ENCODE results near the gene TCP10L. TPM values are rescaled to one million over a fixed set of nuclear protein-coding genes. Genes with fewer than 3 reads are reported as not detected.
A peak's percentile ranks its signal among the peaks of the same experiment; 100 is the strongest.
"Not testable (repeated sequence)": the region's sequence is repeated elsewhere in the genome, so short reads cannot be mapped to it uniquely, and the experiment has no call there.

The TCP10L gene
- total RNA-seq, 1 donor from 2014 or later: 1.4 TPM

- no peak for DNase-seq
Observed at GRCh38 chr21:32585970-32586369, 647 bp upstream of the TCP10L start.

DNA sequence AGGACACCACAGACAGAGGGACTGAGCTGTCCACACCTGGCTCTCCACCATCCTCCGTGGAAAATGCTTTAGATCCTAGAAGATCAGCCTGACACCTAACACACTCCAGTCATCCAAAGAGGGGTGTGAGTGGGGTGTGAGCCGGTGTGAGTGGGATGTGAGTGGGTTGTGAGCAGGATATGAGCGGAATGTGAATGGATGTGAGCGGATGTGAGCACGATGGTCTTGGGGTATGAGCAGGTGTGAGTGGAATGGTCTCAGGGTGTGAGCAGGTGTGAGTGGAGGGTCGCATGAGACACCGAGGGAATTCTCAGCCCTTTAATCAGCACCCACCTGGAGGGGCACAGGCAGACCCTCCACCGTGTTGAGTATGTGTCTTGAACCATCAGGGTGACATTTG is 851 bp downstream of the TCP10L start:
- DNase-seq: no peak

- no peak for DNase-seq
Observed at GRCh38 chr21:32581732-32582131, 3.6 kb downstream of the TCP10L start.

DNA sequence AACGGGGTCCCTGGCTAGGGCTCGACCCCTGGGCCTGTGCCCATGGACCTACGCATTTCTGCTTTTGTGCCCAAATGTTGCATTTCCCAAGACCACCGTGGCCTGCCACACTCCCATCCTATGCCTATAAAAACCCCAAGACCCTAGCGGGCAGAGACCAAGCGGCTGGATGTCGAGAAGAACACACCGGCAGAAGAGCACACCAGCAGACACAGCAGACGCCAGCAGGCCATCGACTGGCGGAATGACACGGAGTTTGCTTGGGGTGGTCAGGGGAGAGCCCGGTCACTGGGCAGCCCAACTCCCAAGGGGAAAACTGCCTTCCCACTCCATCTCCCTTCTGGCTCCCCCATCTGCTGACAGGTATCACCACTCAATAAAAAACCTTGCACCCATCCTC is 4.4 kb downstream of the TCP10L start:
- no peak for DNase-seq

DNA sequence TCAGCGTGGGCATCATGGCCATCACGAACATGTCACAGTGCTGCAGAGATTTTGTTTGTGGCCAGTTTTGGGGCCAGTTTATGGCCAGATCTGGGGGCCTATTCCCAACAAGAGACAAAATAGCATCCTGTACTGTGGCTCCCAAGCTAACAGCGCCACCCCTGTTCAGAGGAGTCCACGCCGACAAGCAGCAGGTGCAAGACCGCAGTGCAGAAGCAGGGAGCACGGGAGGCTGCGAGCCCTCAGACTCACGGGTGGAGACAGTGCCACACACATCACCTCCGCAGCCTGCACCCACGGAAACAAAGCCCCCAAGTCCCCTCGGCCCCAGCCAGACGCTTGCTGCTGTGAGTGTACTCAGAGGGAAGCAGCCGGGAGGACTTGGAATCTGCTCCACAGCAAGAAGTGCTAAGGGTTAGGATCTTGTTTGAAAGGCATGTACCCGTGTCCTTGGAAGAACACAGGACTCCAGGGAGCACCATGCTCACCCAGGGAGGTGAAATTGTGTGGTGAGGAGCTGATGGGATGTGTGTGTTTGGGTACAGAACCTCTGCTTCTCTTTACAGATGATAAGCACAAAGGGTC is 7.1 kb downstream of the TCP10L start:
- DNase-seq: no peak

GRCh38 chr21:32576011-32576410 is 9.3 kb downstream of the TCP10L start:
- no peak for DNase-seq

DNA sequence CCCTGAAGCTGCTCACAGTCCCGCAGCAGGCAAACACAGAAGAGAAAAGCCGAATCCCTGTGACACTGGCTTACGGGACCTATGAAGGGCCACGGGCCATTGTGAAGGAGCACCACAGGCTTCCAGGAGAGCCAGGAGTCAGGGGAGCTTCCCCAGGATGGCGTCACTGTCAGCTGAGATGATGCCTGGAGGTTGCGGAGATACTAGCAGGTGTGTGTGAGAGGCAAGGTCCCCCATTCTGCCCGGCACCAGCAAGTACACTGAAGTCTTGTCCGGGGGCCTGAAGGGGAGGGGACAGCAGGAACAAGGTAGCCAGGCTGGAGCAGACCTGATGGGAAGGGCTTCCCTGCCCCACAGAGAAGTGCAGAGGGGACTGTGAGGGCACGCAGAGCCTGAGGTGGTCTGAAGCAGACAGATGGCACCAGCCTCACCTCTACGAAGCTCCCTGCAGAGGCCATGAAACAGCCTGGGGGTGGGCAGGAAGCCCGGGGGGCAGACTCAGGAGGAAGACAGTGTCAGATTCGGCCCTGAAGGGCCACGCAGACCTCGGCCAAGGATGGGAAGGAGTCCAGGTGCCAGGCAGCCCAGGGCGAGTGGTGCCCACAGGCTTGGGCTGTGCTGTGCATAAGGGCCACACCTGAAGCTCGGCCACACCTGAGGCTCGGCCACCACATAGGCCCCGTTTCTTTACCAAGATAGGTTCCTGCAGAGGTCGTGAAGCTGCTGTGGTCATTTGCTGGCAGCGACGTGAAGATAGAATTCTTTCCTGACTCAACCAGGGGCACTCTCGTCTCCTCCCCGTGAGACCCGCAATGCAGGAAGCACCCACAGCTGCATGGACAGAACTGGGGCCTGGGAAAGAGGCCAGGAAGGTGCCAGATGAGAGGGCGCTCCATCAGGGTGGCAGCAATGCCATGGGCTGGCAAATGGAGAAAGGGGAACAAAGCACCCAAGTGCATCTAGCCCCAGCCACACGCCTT is 10.1 kb downstream of the TCP10L start:
- no peak for DNase-seq

- DNase-seq: no peak
Observed at GRCh38 chr21:32572574-32573420, 12.5 kb downstream of the TCP10L start.

DNA sequence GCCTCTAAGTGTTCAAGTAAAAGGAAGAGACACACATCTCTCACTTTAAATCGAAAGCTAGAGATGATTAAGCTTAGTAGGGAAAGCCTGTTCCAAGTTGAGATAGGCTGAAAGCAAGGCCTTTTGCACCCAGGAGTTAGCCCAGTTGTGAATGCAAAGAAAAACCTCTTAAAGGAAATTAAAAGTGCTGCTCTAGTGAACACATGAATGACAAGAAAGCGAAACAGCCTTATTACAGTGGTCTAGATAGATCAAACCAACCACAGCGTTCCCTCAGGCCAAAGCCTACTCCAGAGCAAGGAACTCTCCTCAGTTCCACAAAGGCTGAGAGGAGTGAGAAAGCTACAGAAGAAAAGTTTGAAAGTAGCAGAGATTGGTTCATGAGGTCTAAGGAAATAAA is 14.9 kb downstream of the TCP10L start:
- no peak for DNase-seq

GRCh38 chr21:32569261-32570230 is 15.8 kb downstream of the TCP10L start:
- peak; percentile 90 for DNase-seq

- DNase-seq: no peak
Observed at GRCh38 chr21:32567626-32568025, 17.7 kb downstream of the TCP10L start.

GRCh38 chr21:32566741-32567389 is 18.5 kb downstream of the TCP10L start:
- DNase-seq: no peak

DNA sequence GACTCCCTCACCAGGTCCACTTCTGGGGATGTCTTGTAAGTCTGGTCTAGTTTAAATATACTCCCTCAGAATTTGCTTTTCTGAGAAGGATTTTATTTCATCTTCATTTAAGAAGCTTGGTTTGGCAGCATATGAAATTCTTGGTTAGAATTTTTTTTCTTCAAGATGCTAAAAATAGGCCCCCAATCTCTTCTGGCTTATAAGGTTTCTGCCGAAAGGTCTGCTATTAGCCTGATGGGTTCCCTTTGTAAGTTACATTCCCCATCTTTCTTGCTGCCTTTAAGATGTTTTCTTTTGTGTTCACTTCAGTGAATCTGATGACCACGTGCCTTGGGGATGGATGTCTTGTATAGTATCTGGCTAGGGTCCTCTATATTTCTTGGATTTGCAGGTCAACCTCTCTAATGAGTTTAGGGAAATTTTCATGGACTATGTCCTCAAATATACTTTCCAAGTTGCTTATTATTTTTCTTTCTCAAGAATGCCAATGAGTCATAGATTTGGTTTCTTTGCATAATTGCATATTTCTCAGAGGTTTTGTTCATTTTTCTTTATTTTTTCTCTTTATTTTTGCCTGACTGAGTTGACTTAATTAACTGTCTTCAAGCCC is 19.4 kb downstream of the TCP10L start:
- no peak for DNase-seq

- DNase-seq: no peak
Observed at GRCh38 chr21:32562915-32563314, 22.4 kb downstream of the TCP10L start.

DNA sequence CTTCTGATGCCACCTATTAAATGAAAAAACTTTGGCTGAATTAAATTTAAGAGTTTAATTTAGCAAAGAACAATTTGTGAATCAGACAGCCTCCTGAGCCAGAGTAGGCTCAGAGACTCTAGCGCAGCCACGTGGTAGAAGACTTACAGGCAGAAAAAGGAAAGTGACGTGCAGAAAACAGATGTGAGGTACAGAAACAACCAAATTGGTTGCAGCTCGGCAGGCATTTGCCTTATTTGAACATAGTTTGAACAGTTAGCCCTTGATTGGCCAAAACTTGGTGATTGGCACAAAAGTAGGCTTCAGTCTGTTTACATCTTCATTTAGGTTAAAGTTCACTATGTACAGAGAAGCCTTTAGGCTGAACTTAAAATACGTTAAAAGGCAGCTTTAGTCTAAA is 22.9 kb downstream of the TCP10L start:
- peak; percentile 66 for DNase-seq

GRCh38 chr21:32561476-32561875 is 23.8 kb downstream of the TCP10L start:
- DNase-seq: not testable (repeated sequence)

DNA sequence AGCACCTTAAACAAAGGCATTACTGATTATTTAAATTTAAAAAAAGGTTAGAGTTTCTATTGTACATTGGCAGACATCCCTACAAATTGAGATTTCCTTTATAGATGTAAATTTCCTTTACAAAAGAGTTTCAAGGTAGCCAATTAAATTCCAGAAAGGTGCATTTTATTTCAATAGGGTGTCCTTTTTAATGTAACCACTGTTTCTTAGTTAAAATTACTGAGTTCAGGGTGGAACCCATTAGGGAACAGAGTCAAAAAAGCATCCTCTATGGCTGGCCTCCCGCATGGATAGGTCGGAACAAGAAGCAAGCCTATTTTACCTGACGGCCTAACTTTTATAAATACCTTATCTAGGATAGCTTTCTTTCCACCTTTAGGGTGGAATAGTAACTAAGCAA is 24.4 kb downstream of the TCP10L start:
- no peak for DNase-seq

GRCh38 chr21:32559006-32559610 is 26.2 kb downstream of the TCP10L start:
- no peak for DNase-seq

DNA sequence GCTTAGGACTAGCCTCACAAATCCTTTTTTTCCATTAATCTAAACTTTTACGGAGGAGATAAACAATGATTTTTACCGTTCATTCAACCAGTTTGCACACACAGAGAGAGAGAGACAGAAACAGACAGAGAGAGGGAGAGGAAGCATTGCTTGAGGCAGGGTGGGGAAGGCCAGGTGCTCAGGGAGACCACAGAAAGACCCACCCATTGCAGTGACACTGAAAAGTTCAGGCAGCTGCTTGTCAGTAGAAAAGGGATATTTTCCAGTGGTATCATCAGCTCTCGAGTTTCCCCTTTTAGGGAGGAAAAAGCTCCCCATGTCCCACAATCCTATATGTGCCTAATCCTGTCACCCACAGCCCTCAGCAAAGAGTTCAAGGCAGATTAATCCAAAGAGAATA is 27.2 kb downstream of the TCP10L start:
- no peak for DNase-seq

Data from tongue (tissue), 2 donors.